Stimulated activated naive CD8-positive, alpha-beta T cell treated with anti-CD3 and anti-CD28 coated beads, Interleukin-15, Interleukin-2, amounts not matched to agents 100 ng/mL and 50 ng/mL, for 24 hours (primary cell): Measurements from ENCODE around the gene LTB4R.

ENCODE experiments used
- H3K27ac Mint-ChIP-seq: one replicate; pipeline ENCODE4 v1.8.0; 2021; ENCODE audit warnings: mild to moderate bottlenecking, mixed read lengths
- H3K27me3 Mint-ChIP-seq: one replicate; pipeline ENCODE4 v1.8.0; 2021; ENCODE audit warnings: mixed read lengths
- H3K36me3 Mint-ChIP-seq: one replicate; pipeline ENCODE4 v1.8.0; 2021; ENCODE audit warnings: low read depth, mixed read lengths
- H3K4me1 Mint-ChIP-seq: one replicate; pipeline ENCODE4 v1.8.0; 2021; ENCODE audit warnings: low read depth, mixed read lengths
- H3K4me3 Mint-ChIP-seq: one replicate; pipeline ENCODE4 v1.8.0; 2021; ENCODE audit warnings: mild to moderate bottlenecking, mixed read lengths
- H3K9me3 Mint-ChIP-seq: one replicate; pipeline ENCODE4 v1.8.0; 2021; ENCODE audit warnings: mixed read lengths

LTB4R gene

DNA sequence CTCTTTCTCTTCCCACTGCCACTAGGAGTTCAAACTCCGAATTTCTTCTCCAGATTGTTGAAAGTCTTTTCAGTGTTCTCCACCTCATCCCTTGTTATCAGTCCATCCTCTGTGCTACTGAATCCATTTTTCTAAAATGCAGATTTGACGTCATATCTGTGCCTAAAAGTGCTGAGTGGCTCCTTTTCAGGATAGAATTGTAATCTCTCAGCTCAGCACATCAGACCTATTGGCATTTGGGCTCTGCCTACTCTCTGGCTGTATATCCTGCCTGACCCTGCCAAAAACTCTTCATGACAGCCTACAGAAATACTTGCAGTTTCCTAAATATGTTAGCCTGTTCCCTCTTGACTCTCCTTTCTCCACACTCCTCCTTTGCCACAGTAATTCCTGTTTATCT lies 38.8 kb upstream of the LTB4R start:
- Mint-ChIP-seq H3K36me3 (peaks cover under 1% of the 10 kb centered on the region), H3K4me1 (peaks cover 58% of the 10 kb centered on the region), H3K9me3 (no peaks in the 10 kb centered on the region), H3K4me3 (peak overlapping the region; percentile 83), H3K27me3 (no peaks in the 10 kb centered on the region), H3K27ac (peak overlapping the region; percentile 91)

DNA sequence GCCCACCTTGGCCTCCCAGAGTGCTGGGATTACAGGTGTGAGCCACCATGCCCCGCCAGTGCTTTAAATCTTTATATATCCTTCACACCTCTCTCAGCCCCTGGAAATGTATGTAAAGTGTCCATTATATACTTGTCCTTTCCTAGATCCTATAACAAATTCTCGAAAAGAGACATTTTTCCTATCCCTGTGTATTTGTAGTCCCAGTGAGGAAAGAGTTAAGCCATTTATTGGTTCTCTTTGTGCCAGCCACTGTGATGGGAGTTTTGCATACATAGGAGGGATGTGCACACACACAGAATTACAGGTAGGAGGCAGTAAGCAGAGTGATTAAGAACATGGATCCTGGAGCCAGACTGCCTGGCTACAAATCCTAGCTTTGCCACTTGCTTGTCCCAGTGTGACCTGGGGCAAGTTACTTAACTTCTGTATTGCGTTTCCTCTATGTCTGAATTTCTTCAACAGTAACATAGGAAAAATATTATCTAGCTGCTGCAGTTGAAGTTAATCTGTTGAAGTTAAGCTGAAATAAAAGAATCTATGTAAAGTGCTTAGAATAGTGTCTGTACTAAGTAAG lies 37.8 kb upstream of the LTB4R start:
- Mint-ChIP-seq H3K36me3 (no peaks in the 10 kb centered on the region), H3K27me3 (no peaks in the 10 kb centered on the region), H3K27ac (peak overlapping the region; percentile 90), H3K4me3 (peak overlapping the region; percentile 46), H3K9me3 (peaks cover 3% of the 10 kb centered on the region), H3K4me1 (peaks cover 69% of the 10 kb centered on the region)

DNA sequence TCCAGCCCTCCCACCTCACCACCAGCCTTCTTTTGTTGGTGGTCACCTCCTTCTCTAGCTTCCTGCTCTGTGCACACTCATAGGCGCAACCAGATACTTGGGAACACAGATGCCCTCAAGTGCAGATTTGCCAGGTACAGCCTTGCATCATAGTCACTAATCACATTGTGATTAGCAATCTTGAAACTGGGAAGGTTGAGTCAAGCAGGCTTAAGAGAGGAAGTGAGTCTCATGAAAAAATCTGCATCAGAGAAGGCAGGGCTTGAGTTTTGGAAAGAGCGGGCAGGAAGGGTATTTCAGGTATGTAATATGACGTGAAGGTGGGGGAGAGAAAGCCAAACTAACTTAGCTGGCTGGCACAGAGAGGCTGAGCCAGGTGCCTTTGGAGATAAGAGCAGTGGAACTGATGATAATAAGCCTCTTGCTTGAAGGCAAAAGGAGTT lies 37.2 kb upstream of the LTB4R start:
- H3K27me3 Mint-ChIP-seq, result no peaks in the 10 kb centered on the region
- peak overlapping the region; percentile 46 for H3K4me3 Mint-ChIP-seq
- peaks cover 75% of the 10 kb centered on the region for H3K4me1 Mint-ChIP-seq
- H3K27ac Mint-ChIP-seq, result peak overlapping the region; percentile 90
- H3K36me3 Mint-ChIP-seq, result no peaks in the 10 kb centered on the region
- H3K9me3 Mint-ChIP-seq, result peaks cover 5% of the 10 kb centered on the region

DNA sequence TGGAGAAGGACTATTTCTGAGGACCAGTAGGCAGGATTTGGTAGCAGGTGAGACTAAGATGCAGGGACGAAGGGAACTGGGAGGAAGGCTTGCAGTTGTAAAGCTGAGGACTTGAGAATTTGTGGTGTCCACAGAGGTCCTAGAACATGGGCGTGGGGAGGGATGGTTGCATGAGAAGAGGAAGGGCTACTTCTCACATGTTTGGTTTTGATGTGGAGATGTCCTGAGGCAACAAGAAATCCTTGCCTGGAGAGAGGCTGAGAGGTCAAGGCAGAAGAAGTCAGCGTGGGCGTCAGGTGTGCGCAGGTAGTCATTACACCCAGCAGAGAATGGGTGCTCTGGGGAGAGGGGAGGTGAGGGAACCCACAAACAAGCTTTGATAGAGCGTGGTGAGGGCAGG lies 34.2 kb upstream of the LTB4R start:
- Mint-ChIP-seq H3K27ac (peak overlapping the region; percentile 8), H3K4me3 (no peak overlapping the region), H3K9me3 (peaks cover 5% of the 10 kb centered on the region), H3K4me1 (peaks cover 77% of the 10 kb centered on the region), H3K36me3 (no peaks in the 10 kb centered on the region), H3K27me3 (no peaks in the 10 kb centered on the region)

DNA sequence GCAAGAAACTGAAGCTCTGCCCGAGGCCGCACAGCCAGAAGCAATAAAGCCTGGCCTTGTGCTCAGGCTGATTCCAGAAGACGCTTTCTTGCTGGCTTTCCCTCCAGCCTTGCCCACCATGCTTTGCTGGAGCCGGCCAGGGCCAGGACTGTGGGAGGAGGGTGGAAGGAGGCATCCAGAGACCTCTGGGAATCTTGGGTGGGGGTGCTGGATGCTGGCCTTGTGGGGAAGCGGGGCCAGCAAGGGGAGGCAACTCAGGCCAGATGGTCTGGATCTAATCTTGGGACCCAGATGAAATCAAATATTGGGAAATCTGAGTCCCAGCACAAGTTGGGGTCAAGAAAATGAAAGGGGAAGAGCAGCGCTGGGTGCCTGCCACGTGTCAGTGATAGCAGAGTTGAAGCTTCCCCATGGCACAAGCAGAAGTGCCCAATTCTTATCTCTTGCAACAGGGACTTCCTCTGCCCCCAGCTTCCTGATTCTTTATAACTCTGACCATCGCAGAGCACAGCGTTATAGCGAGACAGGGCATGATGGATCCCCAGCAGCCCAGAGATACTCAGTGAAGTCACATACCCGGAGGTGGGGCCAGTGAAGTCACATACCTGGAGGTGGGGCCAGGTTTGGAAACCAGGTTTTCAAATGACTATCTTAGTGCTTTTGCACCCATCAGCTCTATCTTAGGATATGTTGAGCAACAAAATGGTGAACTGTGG lies 33.5 kb upstream of the LTB4R start:
- Mint-ChIP-seq H3K27me3 (no peaks in the 10 kb centered on the region), H3K27ac (peak overlapping the region; percentile 71), H3K9me3 (peaks cover 5% of the 10 kb centered on the region), H3K4me1 (peaks cover 70% of the 10 kb centered on the region), H3K36me3 (no peaks in the 10 kb centered on the region), H3K4me3 (no peak overlapping the region)

DNA sequence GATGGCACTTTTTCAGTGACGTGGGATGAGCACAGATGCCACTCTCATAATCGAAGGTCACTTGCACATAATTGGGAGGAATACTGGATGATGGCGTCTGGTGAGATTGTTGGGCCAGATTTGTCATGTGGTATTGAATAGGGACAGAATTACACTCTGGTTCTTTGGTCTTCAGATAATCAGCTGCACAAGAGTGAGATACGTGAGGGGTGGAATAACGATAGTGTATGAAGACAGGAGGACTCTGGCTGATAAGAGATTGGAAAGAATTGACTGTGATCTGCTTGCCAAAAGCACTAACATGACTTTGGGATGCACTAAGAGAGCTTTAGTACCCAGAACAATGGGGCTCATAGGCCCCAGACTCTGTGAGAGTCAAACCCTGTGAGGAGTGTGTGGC lies 32.9 kb upstream of the LTB4R start:
- Mint-ChIP-seq H3K4me3 (peak overlapping the region; percentile 17), H3K4me1 (peaks cover 63% of the 10 kb centered on the region), H3K36me3 (no peaks in the 10 kb centered on the region), H3K27ac (peak overlapping the region; percentile 71), H3K27me3 (no peaks in the 10 kb centered on the region), H3K9me3 (peaks cover 5% of the 10 kb centered on the region)

DNA sequence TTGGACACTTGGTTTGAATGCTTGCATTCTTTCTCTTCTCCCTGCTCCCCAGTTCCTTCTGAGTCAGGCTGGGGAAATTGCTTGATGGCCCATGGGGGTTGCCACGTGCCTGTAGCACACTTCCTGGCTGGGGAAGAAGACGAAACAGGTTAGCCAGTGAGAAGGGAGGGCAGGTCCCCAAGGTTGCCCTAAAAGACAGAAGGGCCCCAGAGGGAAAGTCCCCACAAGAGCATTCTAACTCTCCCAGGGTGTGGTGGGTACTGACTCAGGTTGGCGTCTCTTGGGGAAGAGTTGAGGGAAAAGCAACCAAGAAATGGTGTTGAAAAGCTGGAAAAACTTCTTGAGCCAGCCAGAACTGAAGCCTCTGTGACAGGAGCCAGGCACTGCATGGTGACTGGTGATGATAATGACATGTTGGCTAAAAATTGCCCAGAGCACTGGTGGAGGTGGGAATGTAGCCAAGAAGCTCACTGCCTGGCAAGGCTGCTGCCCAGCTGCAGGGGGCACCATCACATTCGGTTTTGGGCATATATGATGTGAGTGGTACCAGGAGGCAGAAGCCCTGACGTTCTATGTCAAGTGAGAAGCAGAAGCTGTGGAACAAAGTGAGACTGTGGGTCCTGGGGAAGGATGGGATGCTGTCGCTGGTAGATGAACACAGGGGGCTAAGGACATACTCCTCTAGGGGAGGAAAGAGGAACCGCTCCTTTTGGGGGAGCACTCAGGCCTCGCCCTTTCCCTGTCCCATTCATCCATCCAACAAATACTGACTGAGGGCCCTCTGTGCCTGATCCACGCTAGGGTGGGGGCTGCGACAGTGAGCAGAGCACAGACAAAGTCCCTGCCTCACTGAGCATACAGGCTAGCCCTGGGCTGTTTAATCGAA lies 31.8 kb upstream of the LTB4R start:
- Mint-ChIP-seq H3K27me3 (no peaks in the 10 kb centered on the region), H3K4me3 (peak overlapping the region; percentile 47), H3K27ac (peak overlapping the region; percentile 71), H3K9me3 (peaks cover 5% of the 10 kb centered on the region), H3K36me3 (no peaks in the 10 kb centered on the region), H3K4me1 (peaks cover 52% of the 10 kb centered on the region)

DNA sequence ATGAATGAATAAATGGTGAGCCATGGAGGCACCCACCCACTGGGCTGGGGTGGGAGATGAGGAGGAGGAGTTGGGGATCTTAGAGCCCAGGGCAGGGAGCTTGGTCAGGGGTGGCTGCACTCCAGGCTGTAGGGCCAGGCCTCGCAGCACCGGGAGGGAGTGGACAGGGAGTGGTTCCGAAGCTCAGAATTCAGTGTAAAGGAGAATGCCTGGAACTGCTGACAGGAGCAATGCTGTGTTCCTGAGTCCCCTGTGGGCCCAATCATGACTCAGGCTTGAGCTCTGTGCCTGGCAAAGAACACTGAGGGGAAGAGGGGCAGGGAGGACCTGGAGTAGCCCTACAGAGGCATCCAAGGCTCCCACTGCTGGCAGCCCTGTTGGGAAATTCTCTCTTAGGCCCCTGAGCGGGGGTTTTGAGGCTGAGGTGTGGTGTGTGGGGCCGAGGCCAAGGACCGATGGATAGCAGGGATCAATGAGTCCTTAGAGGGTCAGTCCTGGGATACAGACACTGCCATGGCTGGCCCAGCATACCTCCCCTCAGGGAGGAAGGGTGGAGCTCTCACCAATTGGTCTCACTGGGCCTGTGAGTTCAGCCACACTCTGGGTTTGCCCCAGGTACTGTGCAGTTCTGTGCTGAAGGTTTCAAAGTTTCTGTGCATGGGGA lies 30.4 kb upstream of the LTB4R start:
- no peak overlapping the region for H3K27ac Mint-ChIP-seq
- H3K4me1 Mint-ChIP-seq, result peaks cover 47% of the 10 kb centered on the region
- peaks cover 5% of the 10 kb centered on the region for H3K9me3 Mint-ChIP-seq
- no peak overlapping the region for H3K4me3 Mint-ChIP-seq
- H3K36me3 Mint-ChIP-seq, result no peaks in the 10 kb centered on the region
- H3K27me3 Mint-ChIP-seq, result no peaks in the 10 kb centered on the region

DNA sequence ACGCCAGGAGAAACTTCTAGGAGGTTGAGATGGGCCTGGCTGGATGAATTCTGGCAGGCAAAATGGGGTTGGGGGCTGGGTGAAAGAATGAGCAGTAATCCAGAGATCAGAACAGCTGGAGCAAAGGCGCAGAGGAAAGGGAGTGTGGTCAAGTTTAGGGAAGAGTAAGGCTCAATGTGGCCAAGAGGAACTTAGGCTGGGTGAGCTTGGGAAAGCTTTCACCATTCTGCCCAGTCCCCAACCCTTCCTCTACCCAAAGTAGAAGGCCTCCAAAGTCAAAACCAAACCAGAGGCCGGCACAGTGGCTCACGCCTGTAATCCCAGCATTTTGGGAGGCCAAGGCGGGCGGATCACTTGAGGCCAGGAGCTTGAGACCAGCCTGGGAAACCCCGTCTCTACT lies 29.7 kb upstream of the LTB4R start:
- no peak overlapping the region for H3K4me3 Mint-ChIP-seq
- H3K27ac Mint-ChIP-seq, result no peak overlapping the region
- H3K9me3 Mint-ChIP-seq, result peaks cover 5% of the 10 kb centered on the region
- no peaks in the 10 kb centered on the region for H3K27me3 Mint-ChIP-seq
- no peaks in the 10 kb centered on the region for H3K36me3 Mint-ChIP-seq
- H3K4me1 Mint-ChIP-seq, result peaks cover 46% of the 10 kb centered on the region

DNA sequence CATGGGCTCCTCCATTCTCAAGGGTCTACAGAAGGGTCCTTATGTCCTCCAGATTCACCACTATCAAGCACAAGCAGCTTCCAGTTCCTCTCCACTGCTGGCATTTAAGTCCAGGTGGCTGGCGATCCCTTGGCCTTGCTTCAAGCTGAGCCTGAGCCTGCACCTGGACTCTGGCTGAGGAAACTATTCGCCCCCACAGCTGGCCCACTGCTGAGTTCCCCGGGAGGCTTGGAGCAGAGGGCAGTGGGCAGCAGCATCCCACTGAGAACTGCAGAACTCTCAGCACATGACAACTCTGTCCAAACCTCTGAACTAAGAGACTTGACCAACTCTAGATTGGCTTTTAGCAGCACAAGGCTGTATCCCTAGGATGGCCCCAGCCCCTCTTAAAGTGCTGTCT lies 28.6 kb upstream of the LTB4R start:
- Mint-ChIP-seq H3K36me3 (no peaks in the 10 kb centered on the region), H3K4me1 (peaks cover 39% of the 10 kb centered on the region)

DNA sequence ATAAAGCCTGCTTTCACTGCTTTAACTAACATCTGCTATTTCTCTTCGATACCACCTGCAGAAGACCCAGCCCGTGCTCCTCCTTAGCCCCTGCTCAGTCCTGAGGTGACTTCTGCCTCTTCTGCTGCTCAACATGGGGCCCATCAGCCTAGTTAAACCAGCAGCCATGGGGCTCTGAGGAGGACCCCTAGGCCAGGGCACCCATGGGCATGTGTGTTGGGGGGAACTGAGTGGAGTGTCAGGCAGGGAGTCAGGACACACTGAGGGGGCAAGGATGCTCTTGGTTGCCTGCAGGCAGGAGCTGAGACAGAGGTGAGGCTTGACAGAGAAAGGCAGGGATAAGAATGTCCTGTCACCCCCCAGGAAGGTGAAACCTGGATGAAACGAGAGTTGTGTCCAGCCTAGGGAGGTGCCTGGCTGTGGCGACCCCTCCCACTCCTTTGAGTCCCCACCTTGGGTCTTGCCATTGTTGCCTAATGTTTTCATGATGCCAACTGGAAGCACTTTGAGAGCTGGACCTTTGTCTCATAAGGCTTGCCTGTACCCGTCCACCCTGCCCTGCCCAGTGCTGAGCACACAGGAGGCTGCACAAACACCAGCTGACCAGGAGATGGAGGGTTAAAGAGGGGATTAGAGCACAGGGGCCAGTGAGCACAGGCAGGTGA lies 27.4 kb upstream of the LTB4R start:
- H3K4me3 Mint-ChIP-seq, result no peak overlapping the region
- no peaks in the 10 kb centered on the region for H3K36me3 Mint-ChIP-seq
- H3K27ac Mint-ChIP-seq, result no peak overlapping the region
- no peaks in the 10 kb centered on the region for H3K9me3 Mint-ChIP-seq
- H3K27me3 Mint-ChIP-seq, result no peaks in the 10 kb centered on the region
- H3K4me1 Mint-ChIP-seq, result peaks cover 33% of the 10 kb centered on the region

More for the DNA sequence above, 28.6 kb upstream of the LTB4R start:
- H3K9me3 Mint-ChIP-seq, result peaks cover 5% of the 10 kb centered on the region
- no peaks in the 10 kb centered on the region for H3K27me3 Mint-ChIP-seq
- no peak overlapping the region for H3K4me3 Mint-ChIP-seq
- H3K27ac Mint-ChIP-seq, result no peak overlapping the region

DNA sequence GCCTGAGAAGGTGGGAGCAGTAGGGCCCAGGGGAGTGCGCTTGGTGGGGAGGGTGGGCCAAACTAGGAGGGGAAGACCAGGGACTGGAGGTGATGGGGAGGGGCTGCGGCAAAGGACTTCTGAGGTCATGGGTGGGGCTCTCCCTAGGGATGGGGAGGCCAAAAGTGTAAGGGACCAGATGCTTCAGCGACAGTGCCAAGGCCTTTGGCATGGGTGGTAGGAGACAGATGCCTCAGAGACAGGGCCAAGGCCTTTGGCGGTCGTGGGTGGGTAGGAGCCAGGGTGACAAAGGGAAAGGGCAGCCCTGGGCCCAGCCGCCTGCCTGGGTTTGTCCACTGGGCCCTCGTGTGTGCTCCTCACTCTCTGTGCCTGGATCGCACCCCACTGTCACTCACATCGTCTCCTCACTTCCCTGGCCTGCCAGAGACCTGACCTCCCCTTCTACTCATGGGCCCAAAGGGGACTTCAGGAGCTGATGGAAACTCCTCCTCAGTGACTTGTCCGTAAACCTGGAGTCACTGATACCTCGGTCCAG lies 26.7 kb upstream of the LTB4R start:
- no peaks in the 10 kb centered on the region for H3K9me3 Mint-ChIP-seq
- peaks cover 32% of the 10 kb centered on the region for H3K4me1 Mint-ChIP-seq
- H3K27me3 Mint-ChIP-seq, result no peaks in the 10 kb centered on the region
- no peak overlapping the region for H3K27ac Mint-ChIP-seq
- no peak overlapping the region for H3K4me3 Mint-ChIP-seq
- no peaks in the 10 kb centered on the region for H3K36me3 Mint-ChIP-seq

DNA sequence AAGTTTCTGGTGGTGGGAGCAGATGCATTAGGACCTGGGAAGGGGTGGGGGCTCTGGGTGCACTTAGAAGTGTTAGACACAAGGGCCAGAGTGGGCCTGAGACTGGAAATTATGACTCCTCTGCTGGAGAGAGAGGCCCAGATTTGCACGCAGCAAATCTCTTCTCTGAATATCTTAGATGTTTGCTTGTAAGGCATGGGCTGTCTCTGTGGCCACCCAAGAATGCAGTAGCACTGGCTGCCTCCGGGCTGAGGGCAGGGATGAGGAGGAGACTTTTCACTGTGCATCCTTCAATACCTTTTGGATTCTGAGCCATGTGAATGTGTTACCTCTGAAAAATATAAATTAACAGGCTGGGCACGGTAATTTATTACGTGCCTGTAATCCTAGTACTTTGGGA lies 26.0 kb upstream of the LTB4R start:
- Mint-ChIP-seq H3K4me3 (no peak overlapping the region), H3K27ac (no peak overlapping the region), H3K4me1 (peaks cover 32% of the 10 kb centered on the region), H3K36me3 (peaks cover 4% of the 10 kb centered on the region), H3K27me3 (no peaks in the 10 kb centered on the region), H3K9me3 (no peaks in the 10 kb centered on the region)

DNA sequence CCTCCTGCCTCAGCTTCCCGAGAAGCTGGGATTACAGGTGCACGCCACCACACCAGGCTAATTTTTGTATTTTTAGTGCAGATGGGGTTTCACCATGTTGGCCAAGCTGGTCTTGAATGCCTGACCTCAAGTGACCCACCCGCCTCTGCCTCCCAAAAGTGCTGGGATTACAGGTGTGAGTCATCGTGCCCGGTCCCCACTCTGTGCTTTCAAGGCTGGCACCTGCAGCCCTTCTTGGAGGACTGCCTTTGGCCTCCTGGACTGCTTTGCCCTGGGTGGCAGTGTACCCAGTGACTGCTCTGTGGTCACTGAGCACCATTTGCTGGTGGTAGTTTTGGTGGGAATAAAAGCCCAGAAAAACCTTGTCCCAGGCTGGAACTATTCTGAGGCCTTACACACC lies 24.3 kb upstream of the LTB4R start:
- H3K27me3 Mint-ChIP-seq, result no peaks in the 10 kb centered on the region
- no peak overlapping the region for H3K4me3 Mint-ChIP-seq
- peaks cover 43% of the 10 kb centered on the region for H3K4me1 Mint-ChIP-seq
- H3K36me3 Mint-ChIP-seq, result peaks cover 17% of the 10 kb centered on the region
- no peak overlapping the region for H3K27ac Mint-ChIP-seq
- H3K9me3 Mint-ChIP-seq, result no peaks in the 10 kb centered on the region
